ENCODE data around the gene FOXN3. TPM values are rescaled to one million over a fixed set of nuclear protein-coding genes. Genes with fewer than 3 reads are reported as not detected.

The FOXN3 gene
- total RNA-seq, 6 experiments from 2014 or later = 41.5 to 74.2 (median 55.8) TPM

- no peak overlapping the region for H3K4me3 ChIP-seq
- H3K36me3 ChIP-seq = no peaks in the 10 kb centered on the region
- intact Hi-C loops (cut with DNase I) = no loop called here
- no peaks in the 10 kb centered on the region for H3K9me3 ChIP-seq
- ATAC-seq = peak in 3 of 4 donors; percentile 26 to 50 (median 45)
- peaks cover 0 to 10% (median 3%) of the 10 kb centered on the region in 4 donors for H3K4me1 ChIP-seq
- H3K27me3 ChIP-seq = no peaks in the 10 kb centered on the region
- WGBS (ENCODE audit: insufficient coverage, low coverage, low lambda C conversion rate, missing lambda C conversion rate) = 63% methylated on average over 9 of the region's 13 CpGs
- TF ChIP-seq POLR2A (IDR thresholded peaks at IDR 0.05) = no peak
- TF ChIP-seq, protein P1, sequence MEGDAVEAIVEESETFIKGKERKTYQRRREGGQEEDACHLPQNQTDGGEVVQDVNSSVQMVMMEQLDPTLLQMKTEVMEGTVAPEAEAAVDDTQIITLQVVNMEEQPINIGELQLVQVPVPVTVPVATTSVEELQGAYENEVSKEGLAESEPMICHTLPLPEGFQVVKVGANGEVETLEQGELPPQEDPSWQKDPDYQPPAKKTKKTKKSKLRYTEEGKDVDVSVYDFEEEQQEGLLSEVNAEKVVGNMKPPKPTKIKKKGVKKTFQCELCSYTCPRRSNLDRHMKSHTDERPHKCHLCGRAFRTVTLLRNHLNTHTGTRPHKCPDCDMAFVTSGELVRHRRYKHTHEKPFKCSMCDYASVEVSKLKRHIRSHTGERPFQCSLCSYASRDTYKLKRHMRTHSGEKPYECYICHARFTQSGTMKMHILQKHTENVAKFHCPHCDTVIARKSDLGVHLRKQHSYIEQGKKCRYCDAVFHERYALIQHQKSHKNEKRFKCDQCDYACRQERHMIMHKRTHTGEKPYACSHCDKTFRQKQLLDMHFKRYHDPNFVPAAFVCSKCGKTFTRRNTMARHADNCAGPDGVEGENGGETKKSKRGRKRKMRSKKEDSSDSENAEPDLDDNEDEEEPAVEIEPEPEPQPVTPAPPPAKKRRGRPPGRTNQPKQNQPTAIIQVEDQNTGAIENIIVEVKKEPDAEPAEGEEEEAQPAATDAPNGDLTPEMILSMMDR (IDR thresholded peaks at IDR 0.05) = no peak
- no peak for DNase-seq
- no peak overlapping the region for H3K27ac ChIP-seq
Measured at GRCh38 chr14:89359477-89360222, 57.4 kb downstream of the FOXN3 start.

GRCh38 chr14:89357655-89358297 lies 59.3 kb downstream of the FOXN3 start:
- DNase-seq (no peak), ATAC-seq (no peak)
- TF ChIP-seq, protein P1 (IDR thresholded peaks at IDR 0.05) = no peak
- TF ChIP-seq POLR2A (IDR thresholded peaks at IDR 0.05) = no peak
- Histone ChIP-seq H3K36me3 (no peaks in the 10 kb centered on the region), H3K27me3 (no peaks in the 10 kb centered on the region), H3K4me1 (peaks cover 0 to 17% (median 4%) of the 10 kb centered on the region in 4 donors), H3K4me3 (no peak overlapping the region), H3K27ac (no peak overlapping the region), H3K9me3 (no peaks in the 10 kb centered on the region)
- 30% methylated on average over 5 of the region's 8 CpGs for WGBS (ENCODE audit: insufficient coverage, low coverage, low lambda C conversion rate, missing lambda C conversion rate)
- intact Hi-C loops (cut with DNase I) = no loop called here

DNA sequence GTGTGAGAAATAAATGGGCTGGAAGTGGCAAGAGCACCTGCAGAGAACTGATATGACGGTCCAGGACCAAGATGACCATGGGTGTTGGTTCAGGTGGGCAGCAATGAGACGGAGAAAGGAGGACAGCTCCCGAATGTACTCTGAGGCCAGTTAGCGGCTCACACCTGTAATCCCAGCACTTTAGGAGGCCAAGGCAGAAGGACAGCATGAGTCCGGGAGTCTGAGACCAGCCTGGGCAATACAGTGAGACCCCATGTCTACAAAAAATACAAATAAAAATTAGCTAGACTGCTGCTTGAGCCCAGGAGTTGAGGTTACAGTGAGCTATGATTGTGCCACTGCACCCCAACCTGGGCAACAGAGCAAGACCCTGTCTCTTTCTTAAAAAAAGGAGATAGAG lies 60.1 kb downstream of the FOXN3 start:
- ATAC-seq (no peak), DNase-seq (no peak)
- intact Hi-C loops (cut with DNase I) = no loop called here
- H3K9me3 ChIP-seq = no peaks in the 10 kb centered on the region
- no peak overlapping the region for H3K4me3 ChIP-seq
- H3K27me3 ChIP-seq = no peaks in the 10 kb centered on the region
- H3K4me1 ChIP-seq = peaks cover 0 to 23% (median 8%) of the 10 kb centered on the region in 4 donors
- TF ChIP-seq, protein P1 (IDR thresholded peaks at IDR 0.05) = no peak
- TF ChIP-seq POLR2A (IDR thresholded peaks at IDR 0.05) = no peak
- 81% methylated on average over 2 of the region's 5 CpGs for whole genome bisulfite sequencing (ENCODE audit: insufficient coverage, low coverage, low lambda C conversion rate, missing lambda C conversion rate)
- no peak overlapping the region for H3K27ac ChIP-seq
- H3K36me3 ChIP-seq = no peaks in the 10 kb centered on the region

- no peaks in the 10 kb centered on the region for H3K36me3 ChIP-seq
- H3K4me3 ChIP-seq = no peak overlapping the region
- peaks cover 0 to 23% (median 9%) of the 10 kb centered on the region in 4 donors for H3K4me1 ChIP-seq
- intact Hi-C loops (cut with DNase I) = no loop called here
- no peaks in the 10 kb centered on the region for H3K9me3 ChIP-seq
- no peak for ATAC-seq
- H3K27ac ChIP-seq = no peak overlapping the region
- TF ChIP-seq POLR2A (IDR thresholded peaks at IDR 0.05) = no peak
- TF ChIP-seq, protein P1 (IDR thresholded peaks at IDR 0.05) = no peak
- H3K27me3 ChIP-seq = no peaks in the 10 kb centered on the region
- DNase-seq = no peak
- WGBS (ENCODE audit: insufficient coverage, low coverage, low lambda C conversion rate, missing lambda C conversion rate) = 93% methylated on average over 3 of the region's 3 CpGs
Measured at GRCh38 chr14:89356496-89356895, 60.5 kb downstream of the FOXN3 start.
